ENCODE measurements around the gene HERC2.

DNA sequence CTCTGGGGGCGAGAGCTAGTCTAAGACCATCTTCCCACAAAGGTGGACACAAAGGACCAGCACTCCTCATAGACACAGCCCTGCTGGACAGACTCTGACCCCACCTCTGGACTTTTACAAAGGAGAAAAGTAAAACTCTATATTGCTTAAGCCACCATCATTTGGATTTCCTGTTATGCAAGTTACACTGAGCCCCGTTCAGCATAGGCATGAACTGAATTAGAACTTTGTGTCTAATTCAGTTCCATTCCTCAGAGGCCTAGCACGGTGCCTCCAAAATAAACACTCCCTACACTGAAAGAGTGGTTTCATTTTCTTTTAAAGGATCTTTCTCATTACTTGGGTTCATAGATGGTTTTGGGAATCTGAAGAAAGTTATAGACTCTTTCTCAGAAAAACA is 143.7 kb downstream of the HERC2 start:
- TF ChIP-seq, protein P1, sequence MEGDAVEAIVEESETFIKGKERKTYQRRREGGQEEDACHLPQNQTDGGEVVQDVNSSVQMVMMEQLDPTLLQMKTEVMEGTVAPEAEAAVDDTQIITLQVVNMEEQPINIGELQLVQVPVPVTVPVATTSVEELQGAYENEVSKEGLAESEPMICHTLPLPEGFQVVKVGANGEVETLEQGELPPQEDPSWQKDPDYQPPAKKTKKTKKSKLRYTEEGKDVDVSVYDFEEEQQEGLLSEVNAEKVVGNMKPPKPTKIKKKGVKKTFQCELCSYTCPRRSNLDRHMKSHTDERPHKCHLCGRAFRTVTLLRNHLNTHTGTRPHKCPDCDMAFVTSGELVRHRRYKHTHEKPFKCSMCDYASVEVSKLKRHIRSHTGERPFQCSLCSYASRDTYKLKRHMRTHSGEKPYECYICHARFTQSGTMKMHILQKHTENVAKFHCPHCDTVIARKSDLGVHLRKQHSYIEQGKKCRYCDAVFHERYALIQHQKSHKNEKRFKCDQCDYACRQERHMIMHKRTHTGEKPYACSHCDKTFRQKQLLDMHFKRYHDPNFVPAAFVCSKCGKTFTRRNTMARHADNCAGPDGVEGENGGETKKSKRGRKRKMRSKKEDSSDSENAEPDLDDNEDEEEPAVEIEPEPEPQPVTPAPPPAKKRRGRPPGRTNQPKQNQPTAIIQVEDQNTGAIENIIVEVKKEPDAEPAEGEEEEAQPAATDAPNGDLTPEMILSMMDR (IDR thresholded peaks at IDR 0.05; ENCODE audit: control extremely low read depth in 1 of 3, insufficient read depth in 1 of 3, low read depth in 1 of 3, low read length in 3 of 3) = no peak
- TF ChIP-seq TEAD4 (IDR thresholded peaks at IDR 0.05; ENCODE audit: low read depth, low read length) (no peak), RFX5 (IDR thresholded peaks at IDR 0.05; ENCODE audit: borderline replicate concordance, low read depth, low read length) (no peak), POLR2A (IDR thresholded peaks at IDR 0.05; ENCODE audit: control extremely low read depth in 1 of 2, low read depth in 2 of 2, low read length in 2 of 2) (no peak)
